Neural progenitor cell (in vitro differentiated cells): ENCODE measurements around the gene CAVIN4. TPM values are rescaled to one million over a fixed set of nuclear protein-coding genes. Genes with fewer than 3 reads are reported as not detected.

ENCODE experiments used
- DNase-seq: peaks from one replicate; pipeline ENCODE4 v3.0.0-alpha.2; 2016; ENCODE audit warnings: low spot score
- H2AFZ ChIP-seq: fragments of 200-600 bp; sonication (generic); replicated peaks from 2 replicates; pipeline ENCODE4 v1.6.1; 2016; ENCODE audit warnings: antibody characterized with exemption
- H3F3A ChIP-seq: fragments of 200-600 bp; sonication (generic); 2 replicates; pipeline ENCODE4 v1.6.1; 2016; ENCODE audit warnings: antibody characterized with exemption, low read depth
- H3K27ac ChIP-seq: fragments of 200-600 bp; sonication (generic); 2 replicates; pipeline ENCODE4 v1.5.1; 2016; ENCODE audit warnings: mild to moderate bottlenecking
- H3K27me3 ChIP-seq: fragments of 200-600 bp; sonication (generic); 2 replicates; pipeline ENCODE4 v1.6.1; 2016; ENCODE audit warnings: mild to moderate bottlenecking, moderate library complexity
- H3K36me3 ChIP-seq: fragments of 200-600 bp; sonication (generic); 2 replicates; pipeline ENCODE4 v1.5.1; 2016
- H3K4me1 ChIP-seq: fragments of 200-600 bp; sonication (generic); 2 replicates; pipeline ENCODE4 v1.6.1; 2016; ENCODE audit warnings: mixed run types
- H3K4me2 ChIP-seq: fragments of 200-600 bp; sonication (generic); 2 replicates; pipeline ENCODE4 v1.6.1; 2016
- H3K4me3 ChIP-seq: fragments of 200-600 bp; sonication (generic); 2 replicates; pipeline ENCODE4 v1.5.1; 2016
- H3K79me2 ChIP-seq: fragments of 200-600 bp; sonication (generic); 2 replicates; pipeline ENCODE4 v1.6.1; 2016; ENCODE audit warnings: low read depth
- H3K9ac ChIP-seq: fragments of 200-600 bp; sonication (generic); 2 replicates; pipeline ENCODE4 v1.6.1; 2016
- H3K9me3 ChIP-seq: fragments of 200-600 bp; sonication (generic); 2 replicates; pipeline ENCODE4 v1.5.1; 2016; ENCODE audit warnings: low read depth
- H4K20me1 ChIP-seq: fragments of 200-600 bp; sonication (generic); 2 replicates; pipeline ENCODE4 v1.6.1; 2016; ENCODE audit warnings: low read depth
- H3K27ac Mint-ChIP-seq: 3 replicates; pipeline ENCODE4 v1.8.0; 2021; ENCODE audit warnings: mixed read lengths
- H3K27me3 Mint-ChIP-seq: 2 replicates; pipeline ENCODE4 v1.8.0; 2022; ENCODE audit warnings: low read depth, mild to moderate bottlenecking, inconsistent platforms, moderate library complexity, mixed read lengths; ENCODE audit not compliant: insufficient read depth
- H3K36me3 Mint-ChIP-seq: 3 replicates; pipeline ENCODE4 v1.8.0; 2021; ENCODE audit warnings: mixed read lengths
- H3K4me1 Mint-ChIP-seq: 3 replicates; pipeline ENCODE4 v1.8.0; 2021; ENCODE audit warnings: mixed read lengths
- H3K4me3 Mint-ChIP-seq: 3 replicates; pipeline ENCODE4 v1.8.0; 2021; ENCODE audit warnings: mild to moderate bottlenecking, moderate library complexity, mixed read lengths
- H3K9me3 Mint-ChIP-seq: 3 replicates; pipeline ENCODE4 v1.8.0; 2020; ENCODE audit warnings: mixed read lengths
- CTCF ChIP-seq: fragments of 200-600 bp; sonication (generic); IDR thresholded peaks from 2 replicates; pipeline ENCODE4 v1.5.1; 2017; ENCODE audit warnings: antibody characterized with exemption, mild to moderate bottlenecking
- EZH2 ChIP-seq: fragments of 200-600 bp; sonication (generic); IDR thresholded peaks from 2 replicates; pipeline ENCODE4 v1.6.1; 2017; ENCODE audit warnings: antibody characterized with exemption, mild to moderate bottlenecking, moderate library complexity
- EZH2phosphoT487 ChIP-seq: fragments of 200-600 bp; sonication (generic); IDR thresholded peaks from 2 replicates; pipeline ENCODE4 v1.6.1; 2017; ENCODE audit warnings: antibody characterized with exemption
- total RNA-seq: library from RNA; depleted of rRNA; stranded (reverse); fragments of >200 nt; gene quantifications from 2 replicates; pipeline ENCODE4 v1.2.3, GENCODE V29; 2015; ENCODE audit warnings: low replicate concordance

CAVIN4 gene
- total RNA-seq, 1 donor from 2014 or later = 8.8 TPM

- Histone ChIP-seq H3K4me3 (no peak overlapping the region), H4K20me1 (peaks cover 14% of the 10 kb centered on the region), H3K27ac (no peak overlapping the region), H3K27me3 (no peaks in the 10 kb centered on the region), H3K79me2 (no peaks in the 10 kb centered on the region), H3K9me3 (no peaks in the 10 kb centered on the region), H2AFZ (no peak overlapping the region), H3F3A (peaks cover 30% of the 10 kb centered on the region), H3K4me1 (peaks cover 7% of the 10 kb centered on the region), H3K9ac (no peak overlapping the region), H3K36me3 (peaks cover 6% of the 10 kb centered on the region), H3K4me2 (no peak overlapping the region)
- no peaks in the 10 kb centered on the region for H3K9me3 Mint-ChIP-seq
- no peaks in the 10 kb centered on the region for H3K4me1 Mint-ChIP-seq
- H3K36me3 Mint-ChIP-seq = peaks cover 13% of the 10 kb centered on the region
- no peak overlapping the region for H3K27ac Mint-ChIP-seq
- no peak for TF ChIP-seq EZH2phosphoT487
- TF ChIP-seq CTCF = no peak
- TF ChIP-seq EZH2 = no peak
- peaks cover 2% of the 10 kb centered on the region for H3K27me3 Mint-ChIP-seq
- no peak for DNase-seq
- no peak overlapping the region for H3K4me3 Mint-ChIP-seq
Observed at GRCh38 chr9:100587375-100587774, 9.5 kb downstream of the CAVIN4 start.

GRCh38 chr9:100589582-100589981 lies 11.7 kb downstream of the CAVIN4 start:
- no peak overlapping the region for H3K27ac ChIP-seq
- peaks cover 6% of the 10 kb centered on the region for H3K36me3 ChIP-seq
- H3K27me3 ChIP-seq = no peaks in the 10 kb centered on the region
- Mint-ChIP-seq H3K4me1 (no peaks in the 10 kb centered on the region), H3K4me3 (no peak overlapping the region), H3K9me3 (no peaks in the 10 kb centered on the region), H3K36me3 (peaks cover 11% of the 10 kb centered on the region), H3K27ac (no peak overlapping the region), H3K27me3 (peaks cover 2% of the 10 kb centered on the region)
- DNase-seq = no peak
- TF ChIP-seq CTCF (no peak), EZH2 (no peak), EZH2phosphoT487 (no peak)
- peaks cover 7% of the 10 kb centered on the region for H3K4me1 ChIP-seq
- H3K4me2 ChIP-seq = no peak overlapping the region
- H4K20me1 ChIP-seq = peaks cover 13% of the 10 kb centered on the region
- H3K9ac ChIP-seq = no peak overlapping the region
- no peak overlapping the region for H2AFZ ChIP-seq
- H3F3A ChIP-seq = peaks cover 35% of the 10 kb centered on the region
- no peaks in the 10 kb centered on the region for H3K79me2 ChIP-seq
- H3K9me3 ChIP-seq = no peaks in the 10 kb centered on the region
- no peak overlapping the region for H3K4me3 ChIP-seq

GRCh38 chr9:100590481-100590880 lies 12.6 kb downstream of the CAVIN4 start:
- Histone ChIP-seq H3K9me3 (no peaks in the 10 kb centered on the region), H3K36me3 (peaks cover 6% of the 10 kb centered on the region), H3K4me2 (no peak overlapping the region), H3K79me2 (no peaks in the 10 kb centered on the region), H3K9ac (no peak overlapping the region), H3K27ac (no peak overlapping the region), H2AFZ (no peak overlapping the region), H3F3A (peaks cover 35% of the 10 kb centered on the region), H3K27me3 (no peaks in the 10 kb centered on the region), H3K4me3 (no peak overlapping the region), H3K4me1 (peaks cover 7% of the 10 kb centered on the region), H4K20me1 (peaks cover 7% of the 10 kb centered on the region)
- peaks cover 2% of the 10 kb centered on the region for H3K27me3 Mint-ChIP-seq
- no peak overlapping the region for H3K27ac Mint-ChIP-seq
- H3K36me3 Mint-ChIP-seq = peaks cover 11% of the 10 kb centered on the region
- no peaks in the 10 kb centered on the region for H3K9me3 Mint-ChIP-seq
- H3K4me3 Mint-ChIP-seq = no peak overlapping the region
- H3K4me1 Mint-ChIP-seq = no peaks in the 10 kb centered on the region
- TF ChIP-seq EZH2 (no peak), CTCF (no peak), EZH2phosphoT487 (no peak)
- no peak for DNase-seq

- Histone ChIP-seq H2AFZ (no peak overlapping the region), H3K79me2 (no peaks in the 10 kb centered on the region), H3K27ac (no peak overlapping the region), H3K4me3 (no peak overlapping the region), H3K9me3 (no peaks in the 10 kb centered on the region), H4K20me1 (peaks cover 7% of the 10 kb centered on the region), H3K4me2 (no peak overlapping the region), H3K4me1 (peaks cover 7% of the 10 kb centered on the region), H3K36me3 (peaks cover 6% of the 10 kb centered on the region), H3K27me3 (no peaks in the 10 kb centered on the region), H3K9ac (no peak overlapping the region), H3F3A (peaks cover 35% of the 10 kb centered on the region)
- Mint-ChIP-seq H3K36me3 (peaks cover 11% of the 10 kb centered on the region), H3K9me3 (no peaks in the 10 kb centered on the region), H3K27me3 (peaks cover 2% of the 10 kb centered on the region), H3K4me3 (no peak overlapping the region), H3K4me1 (no peaks in the 10 kb centered on the region), H3K27ac (no peak overlapping the region)
- DNase-seq = no peak
- no peak for TF ChIP-seq EZH2phosphoT487
Observed at GRCh38 chr9:100591139-100591538, 13.3 kb downstream of the CAVIN4 start.
